Kidney glomerular epithelial cell (primary cell): ENCODE measurements around the gene PCP2.
A peak's percentile ranks its signal among the peaks of the same experiment; 100 is the strongest.

Source experiments
- DNase-seq: peaks from one replicate; lab custom pipeline; 2025; lab: John Stamatoyannopoulos, UW

Gene PCP2

GRCh38 chr19:7633698-7634097, at the start of gene PCP2:
Gene PCP2 (minus strand): TSS chr19:7633719. CDS start chr19:7633457, 262 bp downstream.
- no peak for DNase-seq

GRCh38 chr19:7682175-7682855, 48.8 kb upstream of the PCP2 start:
- no peak for DNase-seq

GRCh38 chr19:7681340-7682174, 48.0 kb upstream of the PCP2 start:
- peak; percentile 64 for DNase-seq

GRCh38 chr19:7680606-7681339, 47.3 kb upstream of the PCP2 start, which contains the start of gene TRAPPC5:
Gene TRAPPC5 (plus strand): TSS chr19:7680833. CDS start chr19:7682254, 1,421 bp downstream.
- peak; percentile 43 for DNase-seq

GRCh38 chr19:7679771-7680605, 46.5 kb upstream of the PCP2 start:
- no peak for DNase-seq

GRCh38 chr19:7678971-7679751, 45.6 kb upstream of the PCP2 start:
- no peak for DNase-seq

- DNase-seq, result no peak
These were observed 44.3 kb upstream of the PCP2 start for GRCh38 chr19:7677669-7678311.

- no peak for DNase-seq
These were observed 43.3 kb upstream of the PCP2 start, which contains the start of gene MCEMP1 for GRCh38 chr19:7676854-7677253. Gene MCEMP1 (plus strand): TSS chr19:7677090. CDS start chr19:7677121, 31 bp downstream.

GRCh38 chr19:7676376-7676775, 42.9 kb upstream of the PCP2 start:
- DNase-seq, result no peak

GRCh38 chr19:7674010-7675005, 40.8 kb upstream of the PCP2 start:
- no peak for DNase-seq

GRCh38 chr19:7672522-7672921, 39.0 kb upstream of the PCP2 start:
- no peak for DNase-seq

GRCh38 chr19:7670790-7671189, 37.3 kb upstream of the PCP2 start:
- DNase-seq, result no peak

- DNase-seq, result no peak
These were observed 36.7 kb upstream of the PCP2 start for GRCh38 chr19:7670150-7670783.

GRCh38 chr19:7669641-7670040, 36.1 kb upstream of the PCP2 start:
- DNase-seq, result no peak

GRCh38 chr19:7668842-7669241, 35.3 kb upstream of the PCP2 start, which contains the start of gene RETN:
Gene RETN (plus strand): TSS chr19:7669049. CDS start chr19:7669327, 278 bp downstream.
- DNase-seq, result no peak

- no peak for DNase-seq
These were observed 31.6 kb upstream of the PCP2 start for GRCh38 chr19:7665076-7665475.

GRCh38 chr19:7663706-7664105, 30.2 kb upstream of the PCP2 start:
- no peak for DNase-seq

GRCh38 chr19:7662657-7663056, 29.1 kb upstream of the PCP2 start:
- no peak for DNase-seq
